Right ventricle myocardium superior (tissue), 1 donor: Measurements from ENCODE around the gene FBXW7. TPM values are rescaled to one million over a fixed set of nuclear protein-coding genes. Genes with fewer than 3 reads are reported as not detected.
A peak's percentile ranks its signal among the peaks of the same experiment; 100 is the strongest.

Experiments used
- ATAC-seq: fragments of 200-7000 bp; cut with Tn5 transposase; one replicate; pipeline ENCODE4 v1.9.1; 2020; ENCODE audit warnings: mild to moderate bottlenecking; ENCODE audit not compliant: poor library complexity
- DNase-seq: peaks from one replicate; pipeline ENCODE4 v3.0.0-alpha.2; 2020
- intact Hi-C: fragments of 100-400 bp; cut with DNase I; formaldehyde crosslinking; loops from one replicate; pipeline ENCODE4 v1.11.2; 2022
- microRNA-seq: library from miRNA; unstranded; fragments of <30 nt; microRNA quantifications from one replicate; pipeline ENCODE4 v1.2.0, GENCODE V29; 2020
- total RNA-seq: library from RNA; stranded (reverse); fragmentation: NEBNext Ultra II Directional; extraction: Animal tissue kit (Norgen Biotek cat#: 25700); gene quantifications from one replicate; pipeline ENCODE4 v1.2.1, GENCODE V29; 2021
- donor health status: DM: no; HTN: yes; CAD: no; lungs with severe emphysema.

The FBXW7 gene
- total RNA-seq, 1 donor from 2014 or later, result 49.6 TPM

DNA sequence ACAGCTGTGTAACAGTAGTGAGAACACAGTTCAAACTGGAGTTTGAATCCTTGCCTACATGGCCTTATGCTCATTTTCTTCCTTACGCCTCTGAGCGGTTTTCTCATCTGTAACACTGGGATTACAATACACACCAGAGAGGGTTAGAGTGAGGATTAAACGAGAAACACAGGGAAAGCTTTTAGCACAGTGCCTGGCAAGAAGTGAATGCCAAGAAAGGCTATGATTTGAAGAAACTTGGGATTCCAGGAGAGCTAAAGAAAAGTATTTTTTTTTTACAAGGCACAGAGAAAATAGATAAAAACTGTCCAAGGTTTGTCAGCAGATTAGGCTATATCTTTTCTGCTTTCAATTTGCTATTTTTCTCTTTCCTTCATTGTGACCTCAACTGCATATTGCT is 246.4 kb downstream of the FBXW7 start:
- DNase-seq (no peak), ATAC-seq (no peak)
- intact Hi-C loops, result no loop called here

- intact Hi-C loops, result no loop called here
- ATAC-seq, result no peak
- DNase-seq, result no peak
Observed at GRCh38 chr4:152283801-152284470, 252.0 kb downstream of the FBXW7 start.

GRCh38 chr4:152281822-152282221 is 254.1 kb downstream of the FBXW7 start:
- intact Hi-C loops, result no loop called here
- ATAC-seq (no peak), DNase-seq (no peak)

DNA sequence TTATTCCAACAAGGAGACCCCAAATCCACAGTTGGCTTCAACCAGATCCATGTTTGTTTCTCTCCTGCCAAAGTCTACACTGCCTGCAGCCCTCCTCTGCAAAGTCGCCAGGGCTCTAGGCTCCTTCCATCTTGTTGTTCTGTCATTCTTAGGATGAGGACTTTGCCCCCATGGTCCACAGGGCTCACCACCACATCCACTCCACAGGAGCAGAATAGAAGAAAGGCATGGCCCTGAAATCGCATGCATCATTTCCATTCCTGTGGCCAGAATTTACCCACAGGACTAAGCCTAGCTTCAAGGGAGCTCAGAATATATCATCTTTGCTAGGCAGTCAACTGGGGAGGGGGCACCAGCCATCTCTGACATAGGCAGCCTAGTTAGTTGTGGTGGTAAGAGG is 254.7 kb downstream of the FBXW7 start:
- intact Hi-C loops, result no loop called here
- DNase-seq, result no peak
- no peak for ATAC-seq

DNA sequence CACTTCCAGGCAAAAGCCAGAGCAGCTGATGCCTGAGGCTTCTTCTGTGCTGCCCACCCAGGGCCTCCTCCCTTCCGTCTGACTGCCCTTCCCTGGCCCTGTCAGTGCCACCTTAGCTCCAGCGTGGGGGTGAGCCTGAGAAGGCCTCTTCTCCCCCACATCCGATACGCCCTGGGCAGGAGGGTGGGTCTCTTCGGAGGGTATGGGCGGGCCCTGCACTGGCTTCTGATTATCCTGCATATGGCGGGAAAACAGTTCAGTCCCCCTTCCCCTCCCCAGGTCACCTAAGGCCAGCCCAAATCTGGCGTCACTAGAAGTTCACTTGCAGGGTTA is 256.7 kb downstream of the FBXW7 start:
- no peak for ATAC-seq
- intact Hi-C loops, result no loop called here
- no peak for DNase-seq

- ATAC-seq (no peak), DNase-seq (no peak)
- intact Hi-C loops, result no loop called here
Observed at GRCh38 chr4:152278505-152279233, 257.2 kb downstream of the FBXW7 start.

DNA sequence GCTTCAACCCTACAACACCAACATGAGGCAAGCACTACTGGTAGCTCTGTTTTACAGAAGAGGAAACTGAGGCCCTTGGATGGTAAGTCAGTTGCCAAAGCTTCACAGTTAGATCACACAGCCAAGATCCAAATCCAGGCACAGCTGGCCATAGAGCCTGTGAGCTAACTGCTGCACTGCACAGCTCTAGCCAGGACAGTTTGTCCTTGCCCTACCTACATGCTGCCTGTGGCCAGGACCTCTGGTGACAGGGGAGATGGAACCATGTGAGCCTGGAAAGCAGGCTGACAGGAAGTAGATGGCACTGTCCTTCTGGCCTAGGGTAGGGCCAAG is 257.8 kb downstream of the FBXW7 start:
- intact Hi-C loops, result no loop called here
- peak; percentile 82 for ATAC-seq
- no peak for DNase-seq

DNA sequence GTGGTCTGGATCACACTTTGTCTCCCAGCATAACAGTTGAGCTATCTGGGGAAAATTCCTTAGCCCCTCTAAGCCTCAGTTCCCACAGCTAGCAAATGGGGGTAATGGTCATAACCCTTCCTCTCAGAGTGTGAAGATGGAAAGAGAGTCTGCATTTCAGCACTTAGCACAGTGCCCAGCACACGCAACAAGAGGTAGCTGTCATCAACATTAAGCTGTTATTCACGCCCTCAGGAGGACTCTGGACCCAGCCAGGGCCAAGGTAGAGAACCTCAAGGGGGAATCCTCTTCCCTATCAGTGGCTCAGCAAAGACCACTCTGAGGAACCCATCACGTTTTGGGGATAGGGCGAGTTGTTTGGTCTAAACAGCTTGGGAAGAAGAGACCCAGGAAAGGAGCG is 258.6 kb downstream of the FBXW7 start:
- ATAC-seq (peak; percentile 74), DNase-seq (no peak)
- intact Hi-C loops, result no loop called here

DNA sequence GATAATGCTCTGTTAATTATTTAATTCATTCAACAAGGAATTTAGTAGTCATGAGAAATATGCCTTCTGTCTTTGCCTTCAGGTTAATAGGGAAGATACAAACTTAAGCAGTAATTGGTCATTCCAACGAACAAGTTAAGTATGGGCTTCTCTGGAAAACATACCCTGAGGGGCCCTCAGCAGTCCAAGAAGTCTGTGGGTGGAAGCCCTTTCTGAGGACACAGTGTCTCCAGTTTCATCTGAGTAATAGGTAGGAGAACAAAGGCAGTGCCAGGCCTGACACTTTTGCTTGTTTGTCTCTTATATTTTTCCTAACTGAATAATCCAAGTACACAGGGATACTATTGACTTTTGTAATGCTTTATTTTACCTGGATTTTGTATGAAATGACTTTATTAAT is 262.5 kb downstream of the FBXW7 start:
- DNase-seq (no peak), ATAC-seq (no peak)
- intact Hi-C loops, result no loop called here

Small RNA genes within 50 kb of the gene (microRNA-seq; reads per million reads assigned to microRNA genes)
- not detected for gene MIR3140

Other genes with a start within 250 kb of the FBXW7 start
- 1.9 TPM for gene TMEM154, start 143.9 kb upstream of the FBXW7 start, total RNA-seq
- gene TIGD4, start 243.6 kb upstream of the FBXW7 start, total RNA-seq, result 0.13 TPM
- gene ARFIP1, start 243.9 kb upstream of the FBXW7 start, total RNA-seq, result 10.9 TPM